Measurements from ENCODE around the gene CAST.

Gene CAST

GRCh38 chr5:96771395-96771794 lies 109.2 kb downstream of the CAST start:
- H3K36me3 ChIP-seq (ENCODE audit: insufficient read depth, low read length), result peaks cover 85% of the 10 kb centered on the region
- ATAC-seq (ENCODE audit: insufficient read depth, low read depth), result no peak

GRCh38 chr5:96772111-96772510 lies 109.9 kb downstream of the CAST start:
- Histone ChIP-seq H4K20me1 (ENCODE audit: insufficient read depth, low read length) (no peaks in the 10 kb centered on the region), H3K36me3 (ENCODE audit: insufficient read depth, low read length) (peaks cover 92% of the 10 kb centered on the region), H3K9me3 (ENCODE audit: insufficient read depth, low read length, severe bottlenecking) (no peaks in the 10 kb centered on the region), H3K4me2 (ENCODE audit: insufficient read depth, low read length) (no peak overlapping the region), H3K4me3 (ENCODE audit: low read depth in 1 of 2, low read length in 2 of 2) (no peak overlapping the region), H3K79me2 (ENCODE audit: insufficient read depth, low read length) (no peaks in the 10 kb centered on the region), H3K27me3 (ENCODE audit: insufficient read depth, low read length, poor library complexity) (no peaks in the 10 kb centered on the region), H3K4me1 (ENCODE audit: insufficient read depth, low read length) (no peaks in the 10 kb centered on the region), H3K9ac (ENCODE audit: low read depth, low read length) (no peak overlapping the region), H3K27ac (ENCODE audit: low read length) (no peak overlapping the region), H2AFZ (ENCODE audit: low read depth, low read length) (no peak overlapping the region)
- no peak for DNase-seq
- ATAC-seq (ENCODE audit: insufficient read depth, low read depth), result no peak
- TF ChIP-seq CTCF (IDR thresholded peaks at IDR 0.05; ENCODE audit: borderline replicate concordance, extremely low read depth, low read length, poor library complexity, severe bottlenecking), result no peak
- TF ChIP-seq EZH2 (IDR thresholded peaks at IDR 0.05; ENCODE audit: borderline replicate concordance, low read depth, low read length, severe bottlenecking), result no peak

More at GRCh38 chr5:96771395-96771794, 109.2 kb downstream of the CAST start:
- Histone ChIP-seq H3K4me3 (ENCODE audit: low read depth in 1 of 2, low read length in 2 of 2) (no peak overlapping the region), H3K4me2 (ENCODE audit: insufficient read depth, low read length) (no peak overlapping the region), H3K79me2 (ENCODE audit: insufficient read depth, low read length) (no peaks in the 10 kb centered on the region), H4K20me1 (ENCODE audit: insufficient read depth, low read length) (no peaks in the 10 kb centered on the region), H3K9ac (ENCODE audit: low read depth, low read length) (no peak overlapping the region), H2AFZ (ENCODE audit: low read depth, low read length) (no peak overlapping the region), H3K27ac (ENCODE audit: low read length) (no peak overlapping the region), H3K4me1 (ENCODE audit: insufficient read depth, low read length) (no peaks in the 10 kb centered on the region), H3K27me3 (ENCODE audit: insufficient read depth, low read length, poor library complexity) (no peaks in the 10 kb centered on the region), H3K9me3 (ENCODE audit: insufficient read depth, low read length, severe bottlenecking) (no peaks in the 10 kb centered on the region)
- DNase-seq, result no peak
- TF ChIP-seq CTCF (IDR thresholded peaks at IDR 0.05; ENCODE audit: borderline replicate concordance, extremely low read depth, low read length, poor library complexity, severe bottlenecking), result no peak
- TF ChIP-seq EZH2 (IDR thresholded peaks at IDR 0.05; ENCODE audit: borderline replicate concordance, low read depth, low read length, severe bottlenecking), result no peak

GRCh38 chr5:96772542-96772941 lies 110.4 kb downstream of the CAST start:
- Histone ChIP-seq H3K9me3 (ENCODE audit: insufficient read depth, low read length, severe bottlenecking) (no peaks in the 10 kb centered on the region), H3K4me1 (ENCODE audit: insufficient read depth, low read length) (no peaks in the 10 kb centered on the region), H3K27ac (ENCODE audit: low read length) (no peak overlapping the region), H3K36me3 (ENCODE audit: insufficient read depth, low read length) (peaks cover 96% of the 10 kb centered on the region), H2AFZ (ENCODE audit: low read depth, low read length) (no peak overlapping the region), H3K4me2 (ENCODE audit: insufficient read depth, low read length) (no peak overlapping the region), H3K79me2 (ENCODE audit: insufficient read depth, low read length) (no peaks in the 10 kb centered on the region), H3K27me3 (ENCODE audit: insufficient read depth, low read length, poor library complexity) (no peaks in the 10 kb centered on the region), H4K20me1 (ENCODE audit: insufficient read depth, low read length) (no peaks in the 10 kb centered on the region), H3K4me3 (ENCODE audit: low read depth in 1 of 2, low read length in 2 of 2) (no peak overlapping the region), H3K9ac (ENCODE audit: low read depth, low read length) (no peak overlapping the region)
- no peak for TF ChIP-seq CTCF (IDR thresholded peaks at IDR 0.05; ENCODE audit: borderline replicate concordance, extremely low read depth, low read length, poor library complexity, severe bottlenecking)
- TF ChIP-seq EZH2 (IDR thresholded peaks at IDR 0.05; ENCODE audit: borderline replicate concordance, low read depth, low read length, severe bottlenecking), result no peak
- ATAC-seq (ENCODE audit: insufficient read depth, low read depth), result no peak
- no peak for DNase-seq

GRCh38 chr5:96775050-96775449 lies 112.9 kb downstream of the CAST start:
- no peak overlapping the region for H2AFZ ChIP-seq (ENCODE audit: low read depth, low read length)
- peaks cover 98% of the 10 kb centered on the region for H3K36me3 ChIP-seq (ENCODE audit: insufficient read depth, low read length)
- no peaks in the 10 kb centered on the region for H3K9me3 ChIP-seq (ENCODE audit: insufficient read depth, low read length, severe bottlenecking)
- no peaks in the 10 kb centered on the region for H4K20me1 ChIP-seq (ENCODE audit: insufficient read depth, low read length)
- DNase-seq, result no peak
- no peaks in the 10 kb centered on the region for H3K27me3 ChIP-seq (ENCODE audit: insufficient read depth, low read length, poor library complexity)
- no peak overlapping the region for H3K9ac ChIP-seq (ENCODE audit: low read depth, low read length)
- H3K4me2 ChIP-seq (ENCODE audit: insufficient read depth, low read length), result no peak overlapping the region
- no peak overlapping the region for H3K4me3 ChIP-seq (ENCODE audit: low read depth in 1 of 2, low read length in 2 of 2)
- no peaks in the 10 kb centered on the region for H3K79me2 ChIP-seq (ENCODE audit: insufficient read depth, low read length)
- H3K4me1 ChIP-seq (ENCODE audit: insufficient read depth, low read length), result no peaks in the 10 kb centered on the region
- no peak overlapping the region for H3K27ac ChIP-seq (ENCODE audit: low read length)
- no peak for ATAC-seq (ENCODE audit: insufficient read depth, low read depth)
- TF ChIP-seq EZH2 (IDR thresholded peaks at IDR 0.05; ENCODE audit: borderline replicate concordance, low read depth, low read length, severe bottlenecking) (no peak), CTCF (IDR thresholded peaks at IDR 0.05; ENCODE audit: borderline replicate concordance, extremely low read depth, low read length, poor library complexity, severe bottlenecking) (no peak)

Measured in DND-41 (cell line).